Astrocyte of the hippocampus (primary cell): ENCODE results near the gene KDM7A.

ENCODE experiments used
- DNase-seq: peaks from one replicate; pipeline ENCODE4 v3.0.0; 2011; ENCODE audit warnings: low read depth, low spot score

The KDM7A gene

DNA sequence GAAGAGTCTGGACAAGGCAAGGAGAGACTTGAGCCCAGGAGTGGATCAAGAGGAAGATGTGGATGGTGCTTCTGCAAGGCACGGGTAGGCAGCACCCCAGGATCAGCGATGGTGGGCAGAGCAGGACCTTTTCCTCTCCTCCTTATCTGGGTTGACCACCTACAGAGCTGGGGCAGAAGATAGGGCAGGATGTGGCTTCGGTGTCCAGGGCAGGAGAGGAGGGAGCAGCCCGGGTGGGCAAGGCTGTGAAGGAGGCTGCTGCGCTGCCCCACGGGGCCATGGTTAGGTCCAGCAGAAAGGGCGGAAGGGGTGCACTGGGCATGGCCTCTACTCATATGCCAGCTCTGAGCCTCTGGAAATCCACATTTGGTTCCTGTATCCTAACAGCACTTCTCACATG, 94.0 kb downstream of the KDM7A start:
- DNase-seq = no peak

DNA sequence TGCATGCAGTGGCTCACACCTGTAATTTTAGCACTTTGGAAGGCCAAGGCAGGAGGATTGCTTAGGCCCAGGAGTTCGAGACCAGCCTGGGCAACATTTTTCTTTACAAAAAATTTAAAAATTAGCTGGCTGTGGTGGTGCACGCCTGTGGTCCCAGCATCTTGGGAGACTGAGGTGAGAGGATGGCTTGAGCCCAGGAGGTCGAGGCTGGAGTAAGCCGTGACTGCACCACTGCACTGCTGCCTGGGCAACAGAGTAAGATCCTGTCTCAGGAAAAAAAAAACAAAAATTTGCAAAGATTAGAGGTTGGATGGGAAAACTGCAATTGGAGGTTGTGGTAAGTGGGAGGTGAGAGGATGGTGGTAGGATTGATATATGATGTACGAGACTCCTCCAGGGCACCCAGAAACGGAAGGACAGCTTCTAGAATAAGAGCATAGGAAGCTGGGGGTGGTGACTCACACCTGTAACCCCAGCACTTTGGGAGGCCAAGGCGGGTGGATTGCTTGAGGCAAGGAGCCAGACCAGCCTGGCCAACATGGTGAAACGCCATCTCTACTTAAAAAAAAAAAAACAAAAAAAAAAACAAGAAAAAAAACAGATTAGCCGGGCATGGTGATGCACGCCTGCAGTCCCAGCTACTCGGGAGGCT, 94.9 kb downstream of the KDM7A start:
- DNase-seq = no peak

DNA sequence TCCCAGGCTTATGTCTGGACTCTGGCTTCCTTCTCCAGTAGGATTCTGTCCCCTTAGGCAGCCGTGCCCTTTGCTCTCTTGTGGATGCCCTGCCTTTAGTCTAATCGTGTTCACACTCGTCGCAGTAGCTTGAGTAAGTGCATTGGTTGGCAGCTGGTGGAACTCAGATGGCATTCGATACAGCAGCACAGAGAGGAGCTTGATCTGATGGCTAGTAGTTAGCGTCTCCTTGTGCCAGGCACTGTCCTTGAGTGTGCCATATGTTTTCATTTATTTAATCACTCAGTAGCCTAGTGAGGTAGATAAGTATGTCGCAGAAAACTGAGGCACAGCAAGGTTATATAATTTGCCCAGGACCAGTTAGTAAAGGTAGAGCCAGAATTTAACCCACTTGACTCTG, 95.9 kb downstream of the KDM7A start:
- DNase-seq = no peak

DNA sequence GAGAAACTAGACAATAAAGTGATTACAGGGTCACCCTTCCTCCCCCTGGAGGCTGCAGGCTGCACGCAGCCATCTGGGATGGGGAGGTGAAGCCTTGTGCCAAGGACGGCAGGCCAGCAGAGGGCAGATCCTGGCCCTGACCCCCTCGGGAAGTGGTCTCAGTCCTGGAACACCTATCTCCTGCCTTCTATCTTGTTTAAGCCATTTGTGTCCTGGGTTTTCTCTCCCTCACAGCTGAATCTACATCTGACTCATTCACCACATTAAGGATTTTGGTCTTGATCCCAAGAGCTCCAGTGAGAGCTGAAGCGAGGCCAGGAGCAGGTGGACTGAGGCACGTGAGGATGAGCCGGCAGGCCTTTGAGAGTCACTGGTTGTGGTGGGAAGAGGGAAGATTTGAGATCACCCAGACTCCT, 97.7 kb downstream of the KDM7A start:
- peak; percentile 79 for DNase-seq

DNA sequence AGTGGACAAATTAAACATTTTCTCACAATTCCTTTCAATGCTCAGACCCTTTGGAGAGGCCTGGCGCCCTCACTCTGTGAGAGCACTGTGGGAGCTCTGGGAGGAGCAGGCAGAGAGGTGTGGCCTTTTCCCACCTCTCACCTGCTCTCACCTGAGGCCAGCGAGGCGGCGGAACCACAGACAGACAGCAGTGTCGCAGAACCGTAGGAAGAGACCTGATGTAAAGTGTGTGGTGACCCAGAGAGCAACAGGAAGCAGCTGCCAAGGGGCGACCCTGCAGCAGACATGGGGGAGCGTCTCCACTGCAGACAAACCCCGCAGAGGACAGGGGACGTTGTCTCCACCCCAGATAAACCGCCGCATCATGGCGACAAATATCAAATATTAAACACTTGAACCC, 98.4 kb downstream of the KDM7A start:
- no peak for DNase-seq

DNA sequence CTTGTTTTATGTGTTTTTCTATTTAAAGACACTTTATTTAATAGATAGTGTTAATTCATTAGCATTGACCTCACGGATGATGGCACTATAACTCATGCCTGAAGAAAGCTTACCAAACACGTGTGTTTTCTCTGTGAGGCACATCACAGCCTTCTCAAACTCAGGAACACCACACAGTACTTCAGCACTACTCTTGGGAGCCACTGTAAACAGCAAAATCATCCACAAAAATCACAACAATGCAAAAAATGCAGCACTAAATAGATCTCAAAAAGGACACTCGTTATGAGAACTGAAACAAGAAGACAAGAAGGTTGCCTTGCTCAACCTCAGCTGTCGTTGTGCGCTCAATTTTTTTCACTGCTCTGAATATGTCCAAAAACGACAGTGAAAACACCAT, 102.0 kb downstream of the KDM7A start:
- DNase-seq = peak; percentile 64

DNA sequence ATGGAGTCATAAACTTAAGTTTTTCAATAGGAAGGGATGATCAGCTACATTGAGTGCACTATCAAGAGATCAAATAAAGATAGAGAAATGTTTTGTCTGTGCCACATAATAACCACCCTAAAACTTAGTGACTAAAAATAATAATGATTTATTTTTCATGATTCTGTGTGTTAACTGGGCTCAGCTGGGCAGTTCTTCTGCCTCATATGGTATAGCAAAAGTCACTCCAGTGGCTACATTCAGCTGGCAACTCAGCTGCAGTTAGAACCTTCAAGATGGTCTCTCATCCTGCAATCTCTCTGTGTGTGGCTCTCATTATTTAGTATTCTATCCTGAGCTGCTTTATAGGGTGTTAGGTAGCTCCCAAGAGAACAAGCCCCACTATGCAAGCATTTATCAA, 106.2 kb downstream of the KDM7A start:
- no peak for DNase-seq

DNA sequence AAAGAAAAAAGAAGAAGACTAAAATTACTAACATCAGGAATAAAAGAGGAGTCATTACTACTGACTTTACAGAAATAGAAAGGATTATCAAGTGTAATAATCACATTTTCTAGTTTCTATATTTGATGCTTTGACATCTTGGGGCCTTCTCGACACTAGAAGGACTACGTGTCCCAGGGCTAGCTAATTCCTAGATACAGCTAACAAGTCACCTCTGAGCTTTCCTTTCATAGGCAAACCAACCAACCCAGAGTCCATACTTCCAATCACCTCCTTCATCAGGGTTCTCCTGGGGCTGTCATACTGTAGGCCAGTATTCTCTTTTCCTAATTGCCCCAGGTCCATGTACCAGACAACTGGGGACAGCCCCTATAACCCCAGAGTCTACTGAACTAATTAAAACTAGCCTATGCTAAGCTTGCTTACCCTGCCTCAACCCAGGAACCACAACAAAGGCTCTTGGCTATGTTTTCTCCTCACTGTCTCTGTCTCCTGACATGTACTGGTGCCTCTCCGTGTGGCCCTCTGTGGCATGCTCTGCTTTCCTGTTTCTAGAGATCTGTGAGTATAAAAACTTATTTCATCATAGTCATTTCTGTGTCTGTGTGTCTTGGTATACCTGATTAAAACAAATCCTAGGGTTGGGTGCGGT, 107.4 kb downstream of the KDM7A start:
- no peak for DNase-seq

DNA sequence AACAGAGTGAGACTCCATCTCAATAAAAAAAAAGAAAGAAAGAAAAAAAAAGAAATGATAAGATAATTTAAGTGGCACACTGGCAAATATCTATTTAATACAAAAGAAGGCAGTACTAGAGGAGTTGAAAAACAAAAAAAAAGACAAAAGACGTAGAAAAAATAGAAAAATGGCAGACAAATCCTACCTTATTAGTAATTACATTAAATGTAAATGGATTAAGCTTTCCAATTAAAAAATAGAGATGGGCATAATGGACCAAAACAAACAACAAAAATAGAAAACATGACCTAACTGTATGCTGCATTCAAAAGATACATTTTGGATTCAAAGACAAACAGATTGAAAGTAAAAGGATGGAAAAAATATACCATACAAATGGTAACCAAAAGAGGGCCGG, 108.8 kb downstream of the KDM7A start:
- no peak for DNase-seq

DNA sequence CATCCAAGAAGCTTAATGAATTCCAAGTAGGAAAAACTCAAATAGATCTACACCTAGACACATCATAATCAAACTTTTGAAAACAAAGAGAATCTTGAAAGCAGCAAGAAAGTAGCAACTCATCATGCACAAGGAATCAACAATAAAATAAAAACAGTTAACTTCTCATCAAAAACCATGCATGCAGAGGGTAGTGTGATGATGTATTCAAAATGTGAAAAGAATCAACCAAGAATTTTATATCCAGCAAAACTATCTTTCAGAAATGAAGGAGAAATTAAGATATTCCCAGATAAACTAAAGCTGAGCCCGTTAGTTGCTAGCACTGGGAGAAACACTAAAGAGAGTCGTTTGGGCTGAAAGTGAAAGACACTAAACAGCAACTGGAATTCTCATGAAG, 109.7 kb downstream of the KDM7A start:
- DNase-seq = no peak

DNA sequence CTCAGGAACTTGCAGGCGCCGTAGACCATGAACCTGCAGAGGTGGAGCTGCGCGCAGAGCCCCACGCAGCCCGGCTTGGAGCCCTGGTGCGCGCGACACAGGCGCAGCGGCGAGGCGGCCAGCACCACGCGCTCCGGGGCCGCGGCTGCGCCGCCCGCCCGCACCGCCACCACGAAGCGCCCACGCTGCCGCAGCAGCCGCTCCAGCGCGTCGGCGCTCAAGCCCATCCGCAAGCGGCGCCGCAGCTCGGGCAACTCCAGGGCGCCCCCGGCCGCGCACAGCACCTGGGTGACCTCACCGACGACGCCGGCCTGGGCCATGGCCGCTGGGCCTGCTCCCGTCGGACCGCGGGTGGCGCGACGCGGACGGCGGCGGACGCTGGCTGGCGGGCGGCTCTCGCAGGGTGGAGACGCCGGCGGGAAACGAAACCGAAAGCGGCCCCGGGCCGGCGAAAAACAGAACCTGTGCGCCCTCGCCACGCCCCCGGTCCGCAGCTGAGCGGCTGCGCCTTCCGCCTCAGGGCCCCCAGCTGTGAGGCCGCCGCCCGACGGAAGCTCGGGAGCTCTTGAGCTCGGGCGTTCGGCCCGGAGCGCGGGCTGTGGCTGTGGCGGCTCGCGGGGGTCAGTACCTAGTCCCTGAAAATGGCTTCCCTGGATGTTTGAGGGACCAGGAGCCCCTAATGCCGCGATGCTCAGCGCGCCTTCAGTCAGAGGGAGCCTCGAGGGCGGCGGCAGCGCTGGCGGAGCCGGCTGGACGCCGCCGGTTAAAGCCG, 114.1 kb downstream of the KDM7A start, which contains the start of gene PARP12:
Gene PARP12, minus strand, starts transcription at position 424 of the 772 bp plus-strand sequence. Its CDS starts 104 bp downstream, at position 320.
- DNase-seq = peak; percentile 93

DNA sequence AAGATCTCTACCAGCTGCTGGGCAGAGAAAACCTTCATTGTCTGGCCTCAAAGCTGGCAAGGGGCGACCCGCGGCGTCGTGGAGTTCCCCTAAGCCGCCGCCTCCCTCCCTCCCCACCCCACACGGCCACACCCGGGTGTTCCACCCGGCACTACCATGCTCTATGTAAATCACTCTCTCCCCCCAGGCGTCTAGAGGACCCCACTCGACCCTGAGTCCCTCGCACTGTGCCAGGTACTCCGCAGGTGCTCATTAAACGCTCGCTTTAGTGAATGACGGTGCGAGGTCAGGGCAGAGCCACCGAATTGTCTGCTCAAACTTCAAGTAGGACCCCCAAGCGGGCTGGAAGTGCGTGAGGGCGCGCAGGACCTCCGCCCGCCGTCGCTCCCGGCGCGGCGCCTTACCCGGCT, 114.7 kb downstream of the KDM7A start:
- DNase-seq = peak; percentile 42

DNA sequence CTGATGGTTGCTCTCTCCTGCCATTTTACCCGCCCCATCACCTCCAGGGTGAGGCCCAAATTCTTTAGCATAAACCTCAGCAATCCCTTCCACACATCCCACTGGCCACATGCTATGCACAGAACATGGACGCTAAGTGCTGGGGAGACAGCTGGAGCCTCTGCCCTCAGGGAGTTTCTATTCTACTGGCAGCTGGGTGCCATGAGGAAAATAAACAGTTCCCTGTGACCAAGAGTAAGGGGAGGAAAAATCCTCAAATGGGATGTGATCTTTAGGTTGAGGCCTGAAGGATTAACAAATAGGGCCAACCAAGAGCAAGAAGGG, 115.2 kb downstream of the KDM7A start:
- DNase-seq = no peak

DNA sequence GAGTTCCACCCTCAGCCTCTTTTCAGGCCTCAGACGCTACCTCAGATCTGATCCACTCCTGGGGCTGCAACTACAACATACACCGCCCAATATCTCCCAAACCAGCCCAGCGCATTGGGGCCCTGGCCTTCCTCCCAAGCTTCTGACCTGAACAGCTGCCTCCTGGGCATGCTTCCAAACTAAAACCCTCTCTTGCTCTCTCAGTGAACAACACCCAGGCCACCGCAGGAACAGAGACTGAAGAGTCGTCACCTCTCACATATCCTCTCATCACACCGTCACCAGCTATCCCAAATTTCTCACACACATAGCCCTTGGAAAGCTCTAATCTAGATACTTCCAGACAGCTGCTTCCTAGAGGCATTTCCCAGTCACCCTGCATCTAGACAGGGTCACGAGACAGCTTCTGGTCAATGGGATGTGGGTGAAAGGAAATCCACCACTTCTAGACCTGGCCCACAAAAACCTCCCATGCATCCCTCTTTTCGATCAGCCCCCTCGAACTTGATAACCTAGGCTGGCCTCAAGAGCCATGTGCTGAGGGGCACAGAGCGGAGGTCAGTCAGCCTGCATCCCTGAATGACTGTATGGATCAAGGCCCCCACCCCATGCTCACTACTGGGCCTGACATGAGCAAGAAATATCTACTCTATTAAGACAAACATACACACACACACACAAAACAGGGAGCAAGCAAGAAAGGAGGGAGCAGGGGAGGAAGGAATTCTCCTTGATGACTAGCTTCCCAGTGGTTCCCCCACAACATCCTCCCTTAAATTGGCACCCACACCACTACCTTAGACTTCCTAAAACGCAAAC, 115.8 kb downstream of the KDM7A start:
- DNase-seq = peak; percentile 23

DNA sequence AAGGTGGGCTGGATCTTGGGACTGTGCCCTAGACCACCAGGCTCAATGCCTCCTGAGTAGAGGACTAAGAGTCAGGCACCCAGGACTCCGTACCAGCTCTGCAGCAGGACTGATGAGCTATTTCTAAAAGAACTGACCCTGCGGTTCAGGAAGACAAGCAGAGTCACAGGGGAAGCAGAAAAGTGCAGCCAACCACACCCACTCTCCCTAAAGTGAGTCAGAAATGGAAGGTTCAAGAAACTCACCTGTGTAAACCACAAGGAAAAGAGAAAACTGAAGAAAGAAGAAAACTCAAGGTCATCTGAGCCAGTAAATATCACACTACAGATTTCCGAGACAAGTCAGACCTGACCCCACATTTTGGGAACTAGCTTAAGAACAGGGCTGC, 116.5 kb downstream of the KDM7A start:
- DNase-seq = no peak

DNA sequence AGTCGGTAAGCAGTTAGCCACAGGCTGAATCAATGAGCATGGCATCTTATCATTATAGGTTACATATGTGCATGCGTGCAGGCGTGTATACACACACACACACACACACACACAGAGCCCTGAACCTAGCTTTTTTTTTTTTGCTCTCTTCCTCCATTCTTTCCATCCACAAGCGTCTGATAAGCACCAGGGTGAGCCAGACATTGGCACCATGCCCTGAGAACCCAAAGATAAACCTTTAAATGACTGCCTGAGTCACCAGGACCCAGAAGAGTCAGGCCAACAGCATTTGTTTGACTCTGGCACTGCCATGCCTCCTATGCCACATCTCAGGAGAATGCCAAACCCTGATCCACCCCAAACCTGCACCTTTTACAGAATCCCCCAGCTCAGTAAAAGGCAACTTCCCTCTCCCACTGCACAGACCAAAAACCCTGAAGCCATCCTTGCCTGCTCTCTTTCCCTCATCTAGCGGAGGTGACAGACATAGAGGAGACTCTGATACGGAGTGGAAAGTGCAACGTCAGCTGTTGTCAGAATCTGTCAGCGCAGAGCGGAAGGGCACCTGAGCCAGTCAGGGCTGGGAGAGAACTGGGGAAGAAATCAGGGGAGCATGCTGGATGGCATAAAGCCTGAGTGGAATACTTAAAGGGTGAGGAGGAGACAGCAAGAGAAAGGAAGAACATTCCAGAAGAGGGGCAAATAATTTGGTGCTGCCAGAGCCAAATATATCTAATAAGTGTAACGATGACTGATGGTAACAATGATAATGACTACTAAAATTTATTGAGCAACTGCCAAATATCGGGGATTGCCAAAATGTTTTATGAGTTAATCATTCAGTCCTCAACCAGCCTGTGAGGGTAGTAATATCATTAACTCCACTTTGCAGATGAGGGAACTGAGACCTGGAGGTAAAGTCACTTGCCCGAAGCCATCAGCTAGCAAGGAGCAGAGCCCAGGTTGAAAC, 117.2 kb downstream of the KDM7A start:
- peak; percentile 93 for DNase-seq

DNA sequence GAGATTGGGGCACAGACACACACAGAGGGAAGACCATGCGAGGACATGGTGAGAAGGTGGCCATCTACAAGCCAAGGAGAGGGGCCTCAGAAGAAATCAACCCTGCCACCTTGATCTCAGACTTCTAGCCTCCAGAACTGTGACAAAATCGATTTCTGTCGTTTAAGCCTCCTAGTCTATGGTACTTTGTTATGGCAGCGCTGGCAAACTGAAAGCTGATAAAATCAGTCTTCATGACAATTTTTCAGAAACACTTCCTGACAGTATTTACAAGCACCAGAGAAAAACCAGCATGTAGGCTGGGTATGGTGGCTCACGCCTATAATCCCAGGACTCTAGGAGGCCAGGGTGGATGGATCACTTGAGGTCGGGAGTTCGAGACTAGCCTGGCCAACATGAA, 118.3 kb downstream of the KDM7A start:
- DNase-seq = no peak

DNA sequence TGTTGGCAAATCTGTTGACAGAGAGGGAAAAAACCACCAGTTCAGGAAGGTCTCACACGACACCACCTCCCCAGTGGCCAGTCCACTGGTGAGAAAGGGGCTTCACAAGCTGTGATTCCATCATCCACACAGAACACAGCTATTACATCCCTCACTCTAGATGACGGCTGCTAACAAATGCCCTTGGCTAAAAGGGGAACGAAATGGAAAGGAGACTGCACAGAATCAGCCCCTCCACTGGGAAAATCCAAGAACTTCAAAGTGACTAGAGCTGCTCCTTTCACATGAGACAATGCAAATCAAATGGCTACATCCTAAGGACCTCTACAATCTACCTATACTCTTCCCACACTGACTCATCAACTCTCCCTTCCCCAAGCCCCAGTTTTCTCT, 119.6 kb downstream of the KDM7A start:
- no peak for DNase-seq

DNA sequence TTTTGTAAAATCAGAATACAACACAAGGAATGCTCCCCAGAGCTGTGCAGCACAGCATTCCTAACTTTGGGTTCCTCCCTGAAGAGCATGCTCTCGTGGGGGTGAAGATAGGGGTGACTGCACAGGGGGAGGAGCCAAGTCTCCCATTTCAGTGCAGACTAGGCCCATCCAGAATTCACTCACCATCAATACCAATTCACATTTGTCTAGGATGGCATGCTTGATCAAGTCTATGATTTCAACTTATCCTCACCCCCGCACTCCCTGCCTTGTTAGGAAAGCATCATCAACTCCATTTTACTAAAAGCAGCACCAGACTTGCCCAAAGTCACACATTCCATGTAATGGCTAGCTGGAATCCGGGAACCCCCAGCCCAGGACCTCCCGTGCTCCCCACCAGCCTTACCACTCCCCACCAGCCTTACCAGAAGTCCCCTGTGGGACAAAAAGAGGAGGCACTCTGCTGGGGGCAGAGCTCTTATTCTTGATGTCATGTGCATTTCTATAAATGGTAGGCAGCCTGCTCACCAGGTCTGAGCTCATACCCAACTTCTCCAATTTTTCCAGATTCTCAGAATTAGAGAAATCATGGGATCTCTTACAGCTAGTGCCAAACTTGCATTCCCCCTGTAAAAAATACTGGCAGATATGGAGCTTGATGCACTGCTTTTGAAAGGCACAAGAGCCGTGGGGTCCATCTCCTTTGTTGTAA, 120.2 kb downstream of the KDM7A start:
- no peak for DNase-seq

DNA sequence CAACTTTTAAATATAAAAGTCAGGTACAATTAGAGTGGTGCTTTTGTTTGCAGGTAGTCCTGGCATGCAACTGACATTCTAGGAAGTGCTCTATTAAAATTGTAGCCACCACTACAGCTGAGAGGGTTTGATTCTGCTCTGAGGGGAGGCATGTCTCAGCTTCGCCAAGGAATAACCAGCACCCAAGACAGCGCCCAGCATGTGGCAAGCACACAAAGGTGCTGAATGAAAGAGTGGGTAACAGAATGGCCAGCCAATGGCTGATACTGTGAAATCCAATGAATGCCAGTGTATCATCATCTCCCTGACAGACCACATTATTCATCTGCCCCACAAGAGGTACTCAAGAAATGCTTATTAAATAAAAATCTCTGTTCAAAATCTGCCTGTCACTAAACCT, 121.0 kb downstream of the KDM7A start:
- DNase-seq = no peak
